ENCODE measurements around the gene PTPRE. TPM values are rescaled to one million over a fixed set of nuclear protein-coding genes. Genes with fewer than 3 reads are reported as not detected.

Gene PTPRE
- total RNA-seq, 1 experiment from 2014 or later: 3.1 TPM

DNA sequence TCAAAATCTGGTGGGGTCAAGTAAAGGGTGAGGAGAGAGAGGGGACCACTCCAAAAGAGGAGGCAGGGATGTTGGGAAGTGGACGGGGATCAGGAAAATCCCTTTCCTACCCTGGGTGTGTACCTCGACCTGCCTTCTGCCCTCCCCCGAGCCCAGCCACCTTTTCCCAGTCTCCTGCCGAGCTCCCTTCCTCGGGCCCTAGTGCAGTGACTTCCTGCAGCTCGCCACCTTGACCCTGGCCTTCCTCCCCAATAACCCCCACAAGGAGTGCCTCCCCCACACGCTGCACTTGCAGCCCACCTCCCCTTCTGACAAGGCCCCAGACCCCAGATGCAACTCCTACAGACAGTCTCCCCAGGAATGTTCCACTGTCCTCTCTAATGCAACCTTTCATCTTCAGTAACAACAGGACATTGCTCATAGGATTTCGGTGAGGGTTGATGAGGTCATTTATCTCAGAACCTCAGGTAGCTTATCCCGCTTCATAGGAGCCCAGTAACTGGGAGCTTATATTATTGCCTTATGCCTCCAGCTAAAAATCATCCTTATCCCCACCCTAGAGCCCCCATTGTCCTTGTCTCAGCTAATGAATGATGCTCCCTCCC lies 129.2 kb downstream of the PTPRE start (continued):
- no peak for TF ChIP-seq ZNF532 (CRISPR knock-in tag; IDR thresholded peaks at IDR 0.05; ENCODE audit: borderline replicate concordance)
- no peak for TF ChIP-seq ZNF121 (CRISPR knock-in tag; IDR thresholded peaks at IDR 0.05)
- no peak for TF ChIP-seq JAZF1 (CRISPR knock-in tag; IDR thresholded peaks at IDR 0.05)
- no peak for TF ChIP-seq STAT6 (CRISPR knock-in tag; conservative IDR thresholded peaks at IDR 0.05; ENCODE audit: low read depth)
- no peak for TF ChIP-seq CBFB (CRISPR knock-in tag; IDR thresholded peaks at IDR 0.05; ENCODE audit: low read depth)
- TF ChIP-seq, protein P1, sequence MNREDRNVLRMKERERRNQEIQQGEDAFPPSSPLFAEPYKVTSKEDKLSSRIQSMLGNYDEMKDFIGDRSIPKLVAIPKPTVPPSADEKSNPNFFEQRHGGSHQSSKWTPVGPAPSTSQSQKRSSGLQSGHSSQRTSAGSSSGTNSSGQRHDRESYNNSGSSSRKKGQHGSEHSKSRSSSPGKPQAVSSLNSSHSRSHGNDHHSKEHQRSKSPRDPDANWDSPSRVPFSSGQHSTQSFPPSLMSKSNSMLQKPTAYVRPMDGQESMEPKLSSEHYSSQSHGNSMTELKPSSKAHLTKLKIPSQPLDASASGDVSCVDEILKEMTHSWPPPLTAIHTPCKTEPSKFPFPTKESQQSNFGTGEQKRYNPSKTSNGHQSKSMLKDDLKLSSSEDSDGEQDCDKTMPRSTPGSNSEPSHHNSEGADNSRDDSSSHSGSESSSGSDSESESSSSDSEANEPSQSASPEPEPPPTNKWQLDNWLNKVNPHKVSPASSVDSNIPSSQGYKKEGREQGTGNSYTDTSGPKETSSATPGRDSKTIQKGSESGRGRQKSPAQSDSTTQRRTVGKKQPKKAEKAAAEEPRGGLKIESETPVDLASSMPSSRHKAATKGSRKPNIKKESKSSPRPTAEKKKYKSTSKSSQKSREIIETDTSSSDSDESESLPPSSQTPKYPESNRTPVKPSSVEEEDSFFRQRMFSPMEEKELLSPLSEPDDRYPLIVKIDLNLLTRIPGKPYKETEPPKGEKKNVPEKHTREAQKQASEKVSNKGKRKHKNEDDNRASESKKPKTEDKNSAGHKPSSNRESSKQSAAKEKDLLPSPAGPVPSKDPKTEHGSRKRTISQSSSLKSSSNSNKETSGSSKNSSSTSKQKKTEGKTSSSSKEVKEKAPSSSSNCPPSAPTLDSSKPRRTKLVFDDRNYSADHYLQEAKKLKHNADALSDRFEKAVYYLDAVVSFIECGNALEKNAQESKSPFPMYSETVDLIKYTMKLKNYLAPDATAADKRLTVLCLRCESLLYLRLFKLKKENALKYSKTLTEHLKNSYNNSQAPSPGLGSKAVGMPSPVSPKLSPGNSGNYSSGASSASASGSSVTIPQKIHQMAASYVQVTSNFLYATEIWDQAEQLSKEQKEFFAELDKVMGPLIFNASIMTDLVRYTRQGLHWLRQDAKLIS (CRISPR knock-in tag; IDR thresholded peaks at IDR 0.05; ENCODE audit: borderline replicate concordance): no peak
- no peak for TF ChIP-seq SOX15 (CRISPR knock-in tag; IDR thresholded peaks at IDR 0.05)

DNA sequence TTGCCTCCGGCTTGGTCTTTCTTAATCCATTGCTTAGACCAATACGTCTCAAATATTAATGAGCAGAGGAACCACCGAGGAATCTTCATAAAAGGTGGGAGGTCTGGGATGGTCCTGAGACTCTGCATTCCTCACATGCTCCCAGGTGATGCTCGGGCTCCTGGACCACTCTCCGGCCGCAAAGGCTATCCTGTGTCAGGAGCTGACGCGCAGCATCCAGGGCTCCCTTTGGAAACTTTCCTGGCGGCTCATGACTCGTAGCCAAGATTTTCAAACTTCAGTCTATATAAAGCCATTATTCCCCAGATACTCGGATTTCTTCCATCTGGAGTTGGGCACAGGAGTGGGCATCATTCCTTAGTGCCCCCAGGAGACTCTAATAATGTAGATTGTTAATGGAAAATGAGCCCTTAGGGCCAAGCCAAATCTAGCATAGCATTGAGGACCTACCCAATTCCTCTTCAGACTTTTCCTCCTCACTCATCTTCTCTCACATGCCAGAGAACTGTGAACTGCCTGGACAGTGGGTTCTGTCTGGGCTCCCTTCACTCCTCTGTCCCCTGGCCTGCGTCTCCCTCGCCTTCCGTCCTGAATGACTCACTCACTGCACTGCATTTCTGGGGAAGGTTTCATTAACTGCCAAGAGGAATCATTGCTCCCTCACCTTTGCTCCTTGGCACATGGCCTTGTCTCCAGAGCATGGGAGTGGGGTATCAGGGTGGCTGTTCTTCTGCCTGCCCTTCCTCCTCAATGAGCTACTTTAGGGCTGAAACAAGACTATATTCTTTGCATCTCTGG lies 130.0 kb downstream of the PTPRE start:
- ATAC-seq (no peak), DNase-seq (ENCODE audit: low spot score) (no peak)
- no peaks in the 10 kb centered on the region for H3K36me3 Mint-ChIP-seq
- POLR2A ChIA-PET: no interaction called here
- TF ChIP-seq FOXJ3 (CRISPR knock-in tag; IDR thresholded peaks at IDR 0.05; ENCODE audit: borderline replicate concordance) (no peak), IRF2 (CRISPR knock-in tag; IDR thresholded peaks at IDR 0.05; ENCODE audit: borderline replicate concordance, low read depth) (no peak), NFE2L1 (CRISPR knock-in tag; IDR thresholded peaks at IDR 0.05) (no peak), ZNF138 (CRISPR knock-in tag; conservative IDR thresholded peaks at IDR 0.05) (no peak), JAZF1 (CRISPR knock-in tag; IDR thresholded peaks at IDR 0.05) (no peak), ZNF263 (CRISPR knock-in tag; IDR thresholded peaks at IDR 0.05; ENCODE audit: low read depth) (no peak), MXD4 (CRISPR knock-in tag; IDR thresholded peaks at IDR 0.05; ENCODE audit: borderline replicate concordance) (no peak), HMGA2 (CRISPR knock-in tag; IDR thresholded peaks at IDR 0.05) (no peak), ZBTB43 (CRISPR knock-in tag; IDR thresholded peaks at IDR 0.05) (no peak)
- TF ChIP-seq, protein P2, sequence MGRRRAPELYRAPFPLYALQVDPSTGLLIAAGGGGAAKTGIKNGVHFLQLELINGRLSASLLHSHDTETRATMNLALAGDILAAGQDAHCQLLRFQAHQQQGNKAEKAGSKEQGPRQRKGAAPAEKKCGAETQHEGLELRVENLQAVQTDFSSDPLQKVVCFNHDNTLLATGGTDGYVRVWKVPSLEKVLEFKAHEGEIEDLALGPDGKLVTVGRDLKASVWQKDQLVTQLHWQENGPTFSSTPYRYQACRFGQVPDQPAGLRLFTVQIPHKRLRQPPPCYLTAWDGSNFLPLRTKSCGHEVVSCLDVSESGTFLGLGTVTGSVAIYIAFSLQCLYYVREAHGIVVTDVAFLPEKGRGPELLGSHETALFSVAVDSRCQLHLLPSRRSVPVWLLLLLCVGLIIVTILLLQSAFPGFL (CRISPR knock-in tag; IDR thresholded peaks at IDR 0.05; ENCODE audit: borderline replicate concordance): no peak
- TF ChIP-seq, protein P3, sequence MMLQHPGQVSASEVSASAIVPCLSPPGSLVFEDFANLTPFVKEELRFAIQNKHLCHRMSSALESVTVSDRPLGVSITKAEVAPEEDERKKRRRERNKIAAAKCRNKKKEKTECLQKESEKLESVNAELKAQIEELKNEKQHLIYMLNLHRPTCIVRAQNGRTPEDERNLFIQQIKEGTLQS (CRISPR knock-in tag; conservative IDR thresholded peaks at IDR 0.05): no peak
- peaks cover 3% of the 10 kb centered on the region; the same call in 1 of the 2 replicates for H3K27me3 Mint-ChIP-seq (ENCODE audit: low read depth)
- no peak overlapping the region for H3K4me3 Mint-ChIP-seq
- CTCF ChIA-PET: interaction anchor here (2.6 to 6.3 kb wide), 5 partner anchors 12 to 130 kb away, joined by 11 to 125 read pairs (median 30); partner anchors contain the start of gene PTPRE
- peaks cover 13% of the 10 kb centered on the region for H3K4me1 Mint-ChIP-seq
- no peaks in the 10 kb centered on the region for H3K9me3 Mint-ChIP-seq
- no peak overlapping the region for H3K27ac Mint-ChIP-seq
